ENCODE results near the gene PRPF40B. TPM values are rescaled to one million over a fixed set of nuclear protein-coding genes. Genes with fewer than 3 reads are reported as not detected.
A peak's percentile ranks its signal among the peaks of the same experiment; 100 is the strongest.
"Not testable (repeated sequence)": the region's sequence is repeated elsewhere in the genome, so short reads cannot be mapped to it uniquely, and the experiment has no call there.

Gene PRPF40B
- total RNA-seq, result 33.4 TPM

DNA sequence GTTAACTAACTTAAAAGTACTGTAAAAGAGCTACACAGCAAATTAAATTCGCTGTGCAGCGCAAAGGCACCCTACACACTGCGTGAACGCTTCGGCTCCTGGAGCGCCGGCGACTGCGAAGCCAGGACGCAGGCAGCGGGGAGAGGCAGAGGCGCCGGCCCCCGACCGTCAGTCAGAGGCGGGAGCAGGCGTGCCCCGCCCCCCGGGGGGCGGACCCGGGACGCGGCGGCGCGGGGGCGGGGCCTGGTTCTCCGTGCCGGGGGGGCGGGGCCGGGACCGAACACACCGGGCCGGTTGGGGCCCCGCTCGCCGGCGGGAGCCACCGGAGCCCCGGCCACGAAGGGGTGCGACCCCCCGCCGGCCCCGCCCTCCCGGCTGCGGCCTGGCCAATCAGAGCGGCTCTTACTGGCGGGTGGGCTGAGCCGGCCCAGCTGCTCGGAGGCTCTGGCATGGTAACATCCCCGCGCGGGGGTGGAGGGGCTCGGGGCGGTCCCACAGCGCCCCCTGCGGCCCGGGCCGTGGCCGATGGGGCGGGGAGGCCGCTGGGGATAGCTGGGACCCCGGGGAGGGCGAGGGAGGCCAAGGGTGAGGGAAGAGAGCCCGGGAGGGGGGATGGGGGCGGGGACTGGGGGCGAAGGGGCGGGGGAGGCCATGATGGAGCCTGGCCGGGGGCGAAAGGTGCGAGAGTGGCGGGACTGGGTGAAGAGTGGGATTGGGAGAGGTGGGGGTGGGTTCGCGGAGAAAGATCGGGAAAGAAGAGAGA, at the start of gene PRPF40B:
Gene PRPF40B, plus strand, starts transcription at position 420 of the 763 bp plus-strand sequence. Its CDS starts 30 bp downstream, at position 450.
- peak; percentile 85 for DNase-seq (ENCODE audit: low spot score)

DNA sequence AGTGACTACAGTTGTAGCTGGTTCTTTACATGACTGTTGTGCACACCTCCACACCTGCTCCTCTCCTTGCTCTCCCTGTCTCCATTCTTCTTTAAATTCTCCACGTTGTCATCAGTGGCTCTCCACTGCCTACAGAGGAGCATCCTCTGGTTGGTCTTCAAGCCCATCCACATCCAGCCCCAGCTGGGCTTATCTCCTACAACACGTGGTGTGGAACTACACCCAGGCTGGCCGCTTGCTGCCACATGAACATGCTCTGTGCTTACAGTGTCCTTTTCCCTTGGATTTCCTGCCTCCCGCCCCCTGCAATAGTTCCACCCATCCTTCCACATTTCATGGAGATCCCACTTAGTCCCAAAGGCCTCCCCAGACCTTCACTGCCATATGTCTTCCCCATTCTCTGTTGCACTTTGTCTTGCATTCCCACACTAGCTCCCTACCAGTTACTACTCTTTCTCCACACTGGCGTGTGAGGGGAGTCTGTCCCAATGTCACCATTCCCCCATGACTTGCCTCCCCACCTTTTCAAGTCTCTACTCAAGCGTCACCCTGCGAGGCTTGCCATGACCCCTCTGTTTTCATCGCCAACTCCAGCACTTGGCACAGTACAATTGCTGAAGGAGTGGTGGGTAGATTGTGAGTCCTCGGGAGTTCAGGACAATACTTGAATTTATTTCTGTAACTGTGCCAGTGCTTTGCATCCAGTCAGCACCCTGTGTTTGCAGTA, 45.6 kb upstream of the PRPF40B start:
- no peak for DNase-seq (ENCODE audit: low spot score)

DNA sequence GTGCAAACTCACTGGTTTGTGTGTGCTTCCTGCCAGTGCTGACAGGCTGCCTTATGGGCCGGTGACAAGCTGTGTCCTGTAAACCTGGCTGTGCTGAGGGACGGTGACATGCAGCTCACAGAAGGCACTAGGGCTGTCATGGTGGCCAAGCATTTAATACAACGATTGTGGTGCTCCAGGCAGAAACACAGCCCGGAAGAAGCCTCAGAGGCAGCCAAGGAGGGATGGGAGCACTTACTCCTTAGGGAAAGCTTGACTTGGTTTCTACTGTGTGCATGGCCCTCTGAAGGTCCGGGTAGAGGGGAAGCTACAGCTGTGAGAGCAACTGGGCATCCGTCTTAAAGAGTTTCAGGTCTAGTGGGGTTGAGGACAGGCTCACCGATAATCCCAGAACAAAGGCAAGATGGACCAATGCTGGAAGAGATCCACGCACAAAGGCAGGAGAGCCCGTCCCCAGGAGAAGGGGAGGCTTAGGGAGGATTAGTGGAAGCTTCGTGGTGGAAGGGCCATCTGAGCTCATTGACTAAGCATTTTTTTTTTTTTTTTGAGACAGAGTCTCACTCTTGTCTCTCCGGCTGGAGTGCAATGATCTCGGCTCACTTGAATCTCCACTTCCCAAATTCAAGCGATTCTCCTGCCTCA, 44.8 kb upstream of the PRPF40B start:
- no peak for DNase-seq (ENCODE audit: low spot score)

DNA sequence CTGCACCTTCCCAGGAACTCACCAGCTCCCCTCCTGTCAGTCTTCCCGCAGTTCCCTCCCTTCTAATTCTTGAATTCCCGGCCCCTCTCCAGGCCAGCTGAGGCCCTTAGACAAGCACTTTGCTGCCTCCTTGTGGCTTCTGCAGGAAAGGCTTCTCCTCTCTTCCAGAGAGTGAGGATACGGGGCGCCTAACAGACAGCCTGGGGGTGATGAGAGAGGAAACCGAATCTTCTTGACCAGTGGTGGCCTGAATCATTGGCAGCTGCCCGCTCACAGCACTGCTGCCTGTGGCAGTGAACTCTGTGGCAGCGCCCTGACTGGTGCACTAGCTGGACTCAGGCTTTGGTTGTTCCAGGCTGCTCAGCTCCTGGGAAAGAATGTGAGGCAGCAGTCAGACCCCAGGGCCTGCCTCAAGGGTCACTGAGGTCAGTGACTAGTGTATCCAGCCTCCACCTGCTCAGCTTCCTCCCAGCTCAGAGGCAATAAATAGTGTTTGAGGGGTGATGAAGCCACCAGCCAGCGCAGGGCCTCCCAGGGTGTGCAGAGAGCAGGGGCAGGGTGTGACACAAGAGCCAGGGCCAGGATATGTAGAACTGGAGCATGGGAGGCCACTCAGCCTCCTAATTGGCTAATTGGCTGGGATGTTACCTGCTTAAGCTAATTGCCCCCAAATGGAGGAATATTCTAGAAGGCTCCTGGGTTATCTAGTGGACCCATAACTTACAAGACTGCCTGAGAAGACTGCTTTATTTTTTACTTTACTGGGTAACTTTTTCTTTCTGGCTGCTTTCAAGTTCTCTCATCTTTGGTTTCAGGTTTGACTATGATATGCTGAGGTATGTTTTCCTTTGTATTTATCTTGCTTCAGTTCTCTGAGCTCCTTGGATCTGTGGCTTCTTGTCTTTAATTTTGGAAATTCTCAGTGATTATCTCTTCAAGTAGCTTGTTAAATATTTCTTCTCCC, 42.5 kb upstream of the PRPF40B start:
- DNase-seq (ENCODE audit: low spot score), result peak; percentile 71

DNA sequence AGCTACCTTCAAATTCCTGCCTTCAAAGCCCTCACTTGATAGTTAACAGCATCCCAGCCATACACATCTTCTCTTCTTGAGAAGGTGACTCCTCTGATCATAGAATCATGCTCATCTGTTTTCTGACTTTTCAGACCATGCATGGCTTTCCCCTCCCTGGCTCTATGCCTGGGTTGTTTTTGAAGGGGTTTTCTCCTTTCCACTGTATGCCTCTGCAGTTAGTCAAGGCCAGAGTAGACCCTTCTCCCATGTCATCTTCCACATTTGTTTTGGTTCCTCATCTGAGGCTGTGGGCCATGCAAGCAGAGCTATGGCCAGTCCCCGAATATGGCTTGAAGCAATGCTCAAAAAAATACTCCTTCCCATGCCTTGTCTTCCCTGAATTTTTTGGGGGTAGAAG, 41.2 kb upstream of the PRPF40B start:
- DNase-seq (ENCODE audit: low spot score), result no peak

DNA sequence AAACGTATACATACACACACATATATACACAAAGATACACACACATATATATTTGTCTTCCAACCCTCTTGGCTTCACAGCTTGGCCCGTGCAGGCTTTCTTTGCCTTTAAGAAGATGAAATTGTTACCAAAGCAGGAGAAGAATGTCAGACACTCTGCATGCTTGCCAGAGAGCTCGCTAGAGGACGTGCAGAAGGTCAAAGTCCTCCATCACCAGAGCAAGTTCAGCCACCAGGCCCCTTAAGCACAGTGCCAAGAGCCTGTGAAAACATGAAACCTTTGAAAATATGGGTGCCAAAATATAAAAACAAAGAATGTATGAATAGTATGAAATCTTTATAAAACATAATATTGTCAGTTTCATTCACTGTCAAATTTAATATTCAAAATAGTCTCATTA, 40.5 kb upstream of the PRPF40B start:
- DNase-seq (ENCODE audit: low spot score), result peak; percentile 46

DNA sequence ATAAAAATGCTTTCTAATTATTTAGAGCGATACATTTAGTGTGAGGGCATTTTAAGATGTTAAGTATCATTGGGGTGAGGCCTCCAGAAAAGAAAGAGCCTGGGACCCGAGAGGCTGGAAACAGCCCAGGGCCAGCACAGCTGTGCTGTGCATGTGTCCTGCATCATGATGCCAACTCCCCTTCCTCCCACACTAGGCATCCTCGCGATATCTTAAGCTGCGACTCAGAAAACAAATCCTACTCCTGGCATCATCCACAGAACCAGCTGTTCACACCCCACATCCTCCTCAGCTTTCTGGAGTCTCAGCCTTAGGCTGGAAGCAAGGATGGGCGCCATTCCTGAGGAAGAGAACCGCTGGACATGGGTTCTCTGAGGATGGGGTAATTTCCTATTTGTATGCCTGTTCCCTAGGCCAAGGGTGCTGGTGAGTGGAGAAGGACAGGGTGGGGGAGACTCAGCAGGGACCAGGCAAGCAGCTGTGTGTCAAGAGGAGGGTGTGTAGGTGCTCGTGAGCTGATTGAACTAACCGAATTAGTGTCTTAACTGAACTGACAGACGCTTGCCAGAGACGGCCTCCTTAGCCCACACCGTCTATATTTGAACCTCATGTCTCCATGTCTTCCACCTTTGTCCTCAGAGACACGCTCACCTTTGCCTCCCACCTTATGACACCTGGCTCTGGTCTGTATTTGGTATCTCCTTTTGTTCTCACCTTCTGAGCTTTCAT, 39.8 kb upstream of the PRPF40B start:
- no peak for DNase-seq (ENCODE audit: low spot score)

DNA sequence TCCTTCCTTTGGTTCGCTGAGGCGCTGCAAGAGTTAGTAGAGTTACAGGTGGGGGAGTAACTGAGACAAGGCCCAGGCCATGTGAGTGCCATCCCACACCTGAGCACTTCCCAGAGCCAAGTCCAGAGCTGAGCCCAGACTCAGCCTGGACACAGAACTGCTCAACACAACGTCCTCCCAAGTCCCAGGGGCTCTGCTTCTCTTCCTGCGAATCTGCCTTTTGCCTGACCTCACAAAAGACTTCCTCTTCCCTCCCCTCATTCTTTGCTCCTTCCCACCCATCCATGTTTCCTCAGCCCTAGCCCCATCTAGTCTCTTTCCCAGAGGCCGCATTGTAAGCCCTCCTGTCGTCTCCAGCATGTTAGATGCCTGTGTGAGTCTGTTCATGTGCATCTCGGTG, 38.8 kb upstream of the PRPF40B start:
- no peak for DNase-seq (ENCODE audit: low spot score)

DNA sequence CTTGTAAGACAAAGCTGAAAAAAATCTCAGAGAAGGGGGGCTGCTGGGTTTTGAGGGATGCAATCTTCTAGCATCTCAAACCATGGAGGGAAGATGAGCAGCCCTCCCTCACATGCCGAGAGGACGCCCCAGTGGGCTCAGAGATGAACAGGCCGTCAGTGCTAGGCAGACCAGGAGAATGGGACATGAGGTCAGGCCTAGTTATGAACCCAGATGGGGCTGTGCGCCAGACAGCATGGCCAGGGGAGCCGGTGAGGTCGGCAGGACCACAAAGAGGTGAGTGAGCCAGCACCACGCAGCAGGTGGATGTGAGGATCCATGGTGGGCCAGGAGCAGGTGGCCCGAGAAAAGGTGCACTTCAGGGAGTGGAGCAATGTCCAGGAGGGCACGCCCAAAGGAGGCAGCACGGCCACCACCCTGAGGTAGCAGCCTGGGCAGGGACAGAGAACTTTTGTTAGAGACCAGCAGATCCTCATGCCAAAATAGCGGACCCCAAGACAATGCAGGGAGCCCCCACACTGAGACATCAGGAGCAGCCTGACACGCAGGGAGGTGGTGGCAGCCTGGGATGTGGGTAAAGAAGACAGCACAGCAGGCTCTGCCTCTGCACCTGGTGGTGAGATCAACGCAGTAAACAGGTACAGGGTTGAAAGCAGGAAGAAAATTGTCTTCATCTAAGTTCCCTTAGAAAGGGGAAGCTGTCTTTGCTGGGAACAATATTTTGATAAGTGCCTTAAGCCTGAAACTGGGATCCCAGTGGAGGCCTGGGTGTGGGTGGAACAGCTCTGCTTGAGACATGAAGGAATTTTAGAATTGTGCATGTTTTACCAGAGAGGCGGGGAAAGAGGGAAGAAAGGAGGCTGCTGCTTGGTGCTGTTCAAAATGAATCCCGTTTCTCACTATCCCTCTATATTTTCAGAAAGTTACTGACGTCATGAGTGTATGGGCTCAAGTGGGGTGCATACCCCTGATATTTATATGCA, 37.6 kb upstream of the PRPF40B start:
- DNase-seq (ENCODE audit: low spot score), result no peak

DNA sequence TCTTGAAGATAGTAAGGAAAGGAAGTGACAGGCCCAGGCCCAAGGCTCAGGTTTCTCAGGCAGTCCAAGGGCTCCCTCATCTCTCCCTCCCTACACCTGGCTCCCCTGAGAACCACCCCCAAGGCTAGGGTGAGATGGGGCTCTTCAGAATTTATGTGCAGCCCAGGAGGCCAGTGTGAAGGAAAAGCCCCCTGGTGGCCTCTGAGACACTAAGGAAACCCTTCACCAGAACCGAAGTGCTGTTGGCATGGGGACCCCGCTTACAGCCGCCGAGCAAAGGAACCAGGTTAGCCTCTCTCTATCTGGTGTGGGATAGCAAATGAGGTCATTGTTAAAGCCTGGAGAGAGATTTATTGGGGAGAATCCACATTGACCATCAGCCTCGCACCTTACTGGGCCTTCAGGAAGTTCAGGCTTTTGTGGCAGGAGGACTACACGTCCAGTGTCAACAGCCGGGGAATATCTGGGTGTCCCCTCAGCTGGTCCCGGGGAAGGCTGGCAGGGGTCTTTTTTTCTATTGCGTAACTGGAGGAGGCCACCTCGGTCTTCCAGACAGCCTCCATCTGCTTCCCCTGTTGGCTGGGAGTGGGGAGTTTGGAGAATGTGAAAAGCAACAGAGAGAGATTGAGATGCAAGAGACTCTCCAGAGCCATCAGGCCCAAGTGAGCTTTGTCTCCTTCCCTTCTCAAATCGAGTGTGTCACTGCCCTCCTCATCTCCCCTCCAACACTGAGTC, 36.0 kb upstream of the PRPF40B start:
- no peak for DNase-seq (ENCODE audit: low spot score)

DNA sequence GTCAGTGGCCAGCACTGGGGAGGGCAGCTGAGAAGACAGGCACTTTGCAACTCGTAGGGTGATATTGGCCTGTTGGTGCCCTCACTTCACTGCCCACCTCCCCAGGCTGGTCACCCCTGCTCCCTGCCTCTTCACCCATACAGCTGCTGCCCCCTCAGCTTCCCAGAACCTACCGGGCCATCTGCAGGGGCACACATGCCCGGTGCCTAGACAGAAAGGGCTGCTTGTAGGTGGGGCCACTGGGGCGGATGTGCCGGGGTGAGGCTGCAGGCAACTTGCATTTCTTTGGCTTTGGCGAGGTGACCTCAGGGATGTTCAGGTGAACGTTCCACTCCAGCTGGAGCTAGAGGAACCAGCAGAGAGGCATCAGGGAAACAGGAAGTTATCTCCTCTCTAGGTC, 35.1 kb upstream of the PRPF40B start:
- no peak for DNase-seq (ENCODE audit: low spot score)

DNA sequence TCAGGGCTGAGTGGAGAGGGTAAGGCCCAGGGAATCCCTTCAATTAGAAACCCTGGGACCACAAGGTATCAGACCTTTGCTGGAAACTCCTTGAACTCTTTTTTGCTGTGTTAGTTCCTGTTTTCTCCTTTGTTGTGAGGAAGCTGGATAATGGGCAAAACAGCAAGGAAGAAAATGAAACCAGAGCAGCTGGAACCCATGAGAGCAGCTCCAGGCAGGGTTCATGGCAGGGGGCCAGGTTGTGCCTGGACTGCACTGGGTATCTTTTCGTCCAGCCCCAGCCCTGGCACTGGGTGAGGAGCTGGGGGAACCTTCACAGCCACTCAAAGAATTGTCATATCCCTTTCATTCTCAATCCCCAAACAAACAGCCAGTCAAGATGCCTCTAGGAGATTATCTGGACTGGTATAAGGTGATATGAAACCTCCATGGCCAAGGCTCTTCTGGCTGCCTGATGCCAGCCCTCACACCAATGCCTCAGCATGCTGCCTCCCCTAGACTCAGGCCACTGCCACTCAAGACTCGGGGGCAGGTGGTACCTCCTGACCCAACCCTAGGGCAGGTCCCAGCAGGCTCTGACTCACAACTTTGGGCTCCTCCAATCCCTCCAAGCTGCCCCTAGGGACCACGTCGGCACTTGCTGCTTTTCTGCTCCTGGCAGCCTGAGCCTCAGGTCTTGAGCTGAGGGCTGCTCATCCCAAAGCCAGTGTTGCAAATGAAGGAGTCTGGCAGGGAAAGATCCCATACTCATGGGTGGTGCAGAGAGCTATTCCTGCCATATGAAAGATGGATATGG, 34.4 kb upstream of the PRPF40B start:
- DNase-seq (ENCODE audit: low spot score), result no peak

DNA sequence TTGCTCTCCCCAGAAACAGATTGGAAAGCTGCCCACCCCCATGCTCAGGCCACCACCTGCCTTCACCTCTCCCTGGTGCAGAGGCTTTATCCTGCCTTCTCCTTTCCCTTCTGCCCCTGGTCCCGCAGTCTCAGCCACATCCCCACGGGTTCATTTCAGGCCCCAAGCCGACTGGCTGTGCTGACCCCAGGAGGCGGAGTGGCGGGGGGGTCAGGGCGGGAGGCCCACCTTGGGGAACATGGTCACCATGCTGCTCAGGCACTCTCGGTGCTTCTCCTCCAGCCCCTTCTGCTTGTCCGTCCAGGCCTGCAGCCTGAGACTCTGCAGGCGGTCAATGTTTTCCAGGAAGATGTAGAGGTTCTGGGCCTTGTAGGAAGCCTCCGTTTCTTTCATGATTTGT, 24.8 kb upstream of the PRPF40B start:
- no peak for DNase-seq (ENCODE audit: low spot score)

DNA sequence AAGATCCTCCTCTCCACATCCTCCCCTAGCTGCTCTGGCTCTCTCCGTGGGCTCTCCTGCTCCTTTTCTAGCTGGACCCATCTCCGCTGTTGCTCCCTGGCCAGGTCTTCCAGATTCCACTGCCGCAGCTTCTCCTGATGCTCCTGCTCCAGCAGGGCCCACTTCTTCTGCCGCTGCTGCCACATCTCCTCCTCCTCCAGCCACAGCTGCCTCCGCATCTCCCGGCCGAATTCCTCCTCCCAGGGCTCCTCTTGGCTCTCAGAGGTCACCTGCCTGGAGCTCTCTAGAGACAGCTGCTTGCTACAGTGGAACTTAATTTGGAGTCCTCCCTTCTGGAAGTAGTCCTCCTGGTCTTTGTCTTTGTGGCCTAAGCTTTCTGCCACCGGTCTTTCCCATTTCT, 23.4 kb upstream of the PRPF40B start:
- DNase-seq (ENCODE audit: low spot score), result no peak

DNA sequence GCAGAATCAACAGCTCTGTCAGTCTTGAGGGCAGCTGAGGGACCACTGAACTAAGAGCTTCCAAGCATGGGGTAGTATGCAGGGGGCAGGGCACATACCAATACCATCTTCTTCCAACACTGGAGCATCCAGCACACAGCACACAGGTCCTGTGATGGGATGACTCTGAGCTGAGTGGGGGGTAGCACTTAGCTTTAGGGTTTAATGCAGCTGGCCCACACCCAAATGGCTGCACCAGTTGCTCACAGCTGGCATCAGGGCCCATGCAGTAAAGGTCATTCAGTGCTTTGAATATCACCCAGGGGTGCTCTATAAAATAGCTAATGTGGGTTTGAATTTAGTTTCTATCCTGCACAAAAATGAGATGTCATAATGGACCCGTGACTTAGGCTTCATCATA, 19.6 kb upstream of the PRPF40B start:
- no peak for DNase-seq (ENCODE audit: low spot score)

DNA sequence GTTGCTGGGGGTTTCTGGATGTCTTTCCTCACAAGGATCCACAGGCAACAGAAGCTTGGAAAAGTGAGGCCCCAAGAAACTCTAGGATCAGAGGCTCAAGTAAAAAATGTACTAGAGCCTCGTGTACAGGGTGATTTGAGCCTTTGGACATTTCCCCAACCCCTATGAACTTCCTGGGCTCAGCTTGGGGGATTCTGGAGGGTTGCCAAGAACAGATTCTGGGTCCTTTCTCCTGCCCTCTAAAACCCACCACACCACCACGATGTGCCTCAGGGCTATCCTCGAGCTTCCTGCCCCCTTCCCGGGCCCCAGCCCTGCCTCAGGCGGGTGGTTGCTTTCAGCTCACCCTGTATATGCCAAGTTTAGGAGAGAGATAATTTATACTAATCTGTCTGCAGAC, 18.5 kb upstream of the PRPF40B start:
- no peak for DNase-seq (ENCODE audit: low spot score)

DNA sequence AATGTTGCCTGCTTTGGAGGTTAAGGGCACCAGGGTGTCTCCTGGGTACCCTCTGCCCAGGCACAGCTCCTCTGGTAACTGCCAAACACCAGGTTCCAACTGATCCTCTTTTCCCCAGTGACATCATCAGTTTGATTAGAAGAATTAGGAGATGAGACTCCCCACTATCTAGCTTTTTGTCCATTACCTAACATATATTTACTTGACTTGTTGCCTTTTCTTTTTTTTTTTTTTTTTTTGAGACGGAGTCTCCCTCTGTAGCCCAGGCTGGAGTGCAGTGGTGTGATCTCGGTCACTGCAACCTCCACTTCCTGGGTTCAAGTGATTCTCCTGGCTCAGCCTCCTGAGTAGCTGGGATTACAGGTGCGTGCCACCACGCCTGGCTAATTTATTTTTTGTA, 17.8 kb upstream of the PRPF40B start, which contains the start of gene FAM186B:
Gene FAM186B, minus strand, starts transcription at position 101 of the 400 bp plus-strand sequence. CDS start 162 bp downstream, outside the sequence.
- DNase-seq (ENCODE audit: low spot score), result not testable (repeated sequence)
